HG03196 (cell line): ENCODE results near the gene CREB3L2.
"Not testable (repeated sequence)": the region's sequence is repeated elsewhere in the genome, so short reads cannot be mapped to it uniquely, and the experiment has no call there.

ENCODE experiments used
- ATAC-seq: cut with Tn5 transposase; IDR thresholded peaks from one replicate; pipeline ENCODE4 v1.9.1; 2021; ENCODE audit not compliant: unreplicated experiment

The CREB3L2 gene

GRCh38 chr7:137989094-137989493 is 12.8 kb downstream of the CREB3L2 start:
- no peak for ATAC-seq

- peak; percentile 47 for ATAC-seq
Observed at GRCh38 chr7:137987968-137988367, 13.9 kb downstream of the CREB3L2 start.

- ATAC-seq: no peak
Observed at GRCh38 chr7:137987563-137987962, 14.3 kb downstream of the CREB3L2 start.

GRCh38 chr7:137987018-137987349 is 14.9 kb downstream of the CREB3L2 start:
- no peak for ATAC-seq

GRCh38 chr7:137986252-137987017 is 15.5 kb downstream of the CREB3L2 start:
- no peak for ATAC-seq

- peak; percentile 42 for ATAC-seq
Observed at GRCh38 chr7:137985897-137986251, 16.0 kb downstream of the CREB3L2 start.

GRCh38 chr7:137985253-137985896 is 16.5 kb downstream of the CREB3L2 start:
- peak; percentile 37 for ATAC-seq

- ATAC-seq: no peak
Observed at GRCh38 chr7:137984181-137985041, 17.5 kb downstream of the CREB3L2 start.

GRCh38 chr7:137983323-137984008 is 18.4 kb downstream of the CREB3L2 start:
- no peak for ATAC-seq

- not testable (repeated sequence) for ATAC-seq
Observed at GRCh38 chr7:137982394-137982793, 19.5 kb downstream of the CREB3L2 start.

- peak; percentile 48 for ATAC-seq
Observed at GRCh38 chr7:137981668-137982067, 20.2 kb downstream of the CREB3L2 start.

GRCh38 chr7:137981175-137981574 is 20.7 kb downstream of the CREB3L2 start:
- ATAC-seq: no peak

- no peak for ATAC-seq
Observed at GRCh38 chr7:137980308-137980707, 21.6 kb downstream of the CREB3L2 start.

GRCh38 chr7:137978464-137979237 is 23.2 kb downstream of the CREB3L2 start:
- no peak for ATAC-seq

GRCh38 chr7:137977173-137977572 is 24.7 kb downstream of the CREB3L2 start:
- ATAC-seq: no peak

- no peak for ATAC-seq
Observed at GRCh38 chr7:137976696-137977095, 25.2 kb downstream of the CREB3L2 start.

- ATAC-seq: no peak
Observed at GRCh38 chr7:137976232-137976631, 25.7 kb downstream of the CREB3L2 start.

GRCh38 chr7:137975768-137976167 is 26.1 kb downstream of the CREB3L2 start:
- ATAC-seq: no peak

- ATAC-seq: no peak
Observed at GRCh38 chr7:137975221-137975620, 26.7 kb downstream of the CREB3L2 start.

GRCh38 chr7:137974766-137975165 is 27.1 kb downstream of the CREB3L2 start:
- no peak for ATAC-seq
